Measurements from ENCODE around the gene PSMC1.

- TF ChIP-seq, protein P1, sequence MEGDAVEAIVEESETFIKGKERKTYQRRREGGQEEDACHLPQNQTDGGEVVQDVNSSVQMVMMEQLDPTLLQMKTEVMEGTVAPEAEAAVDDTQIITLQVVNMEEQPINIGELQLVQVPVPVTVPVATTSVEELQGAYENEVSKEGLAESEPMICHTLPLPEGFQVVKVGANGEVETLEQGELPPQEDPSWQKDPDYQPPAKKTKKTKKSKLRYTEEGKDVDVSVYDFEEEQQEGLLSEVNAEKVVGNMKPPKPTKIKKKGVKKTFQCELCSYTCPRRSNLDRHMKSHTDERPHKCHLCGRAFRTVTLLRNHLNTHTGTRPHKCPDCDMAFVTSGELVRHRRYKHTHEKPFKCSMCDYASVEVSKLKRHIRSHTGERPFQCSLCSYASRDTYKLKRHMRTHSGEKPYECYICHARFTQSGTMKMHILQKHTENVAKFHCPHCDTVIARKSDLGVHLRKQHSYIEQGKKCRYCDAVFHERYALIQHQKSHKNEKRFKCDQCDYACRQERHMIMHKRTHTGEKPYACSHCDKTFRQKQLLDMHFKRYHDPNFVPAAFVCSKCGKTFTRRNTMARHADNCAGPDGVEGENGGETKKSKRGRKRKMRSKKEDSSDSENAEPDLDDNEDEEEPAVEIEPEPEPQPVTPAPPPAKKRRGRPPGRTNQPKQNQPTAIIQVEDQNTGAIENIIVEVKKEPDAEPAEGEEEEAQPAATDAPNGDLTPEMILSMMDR (conservative IDR thresholded peaks at IDR 0.05): no peak
- no peak for TF ChIP-seq ZFX (IDR thresholded peaks at IDR 0.05)
Measured at GRCh38 chr14:90239139-90239538, 17.2 kb upstream of the PSMC1 start.
